HG03103 (cell line): ENCODE results near the gene APOBEC4.

Source experiments
- ATAC-seq: cut with Tn5 transposase; IDR thresholded peaks from one replicate; pipeline ENCODE4 v1.9.1; 2021; ENCODE audit warnings: low read depth; ENCODE audit not compliant: unreplicated experiment

The APOBEC4 gene

DNA sequence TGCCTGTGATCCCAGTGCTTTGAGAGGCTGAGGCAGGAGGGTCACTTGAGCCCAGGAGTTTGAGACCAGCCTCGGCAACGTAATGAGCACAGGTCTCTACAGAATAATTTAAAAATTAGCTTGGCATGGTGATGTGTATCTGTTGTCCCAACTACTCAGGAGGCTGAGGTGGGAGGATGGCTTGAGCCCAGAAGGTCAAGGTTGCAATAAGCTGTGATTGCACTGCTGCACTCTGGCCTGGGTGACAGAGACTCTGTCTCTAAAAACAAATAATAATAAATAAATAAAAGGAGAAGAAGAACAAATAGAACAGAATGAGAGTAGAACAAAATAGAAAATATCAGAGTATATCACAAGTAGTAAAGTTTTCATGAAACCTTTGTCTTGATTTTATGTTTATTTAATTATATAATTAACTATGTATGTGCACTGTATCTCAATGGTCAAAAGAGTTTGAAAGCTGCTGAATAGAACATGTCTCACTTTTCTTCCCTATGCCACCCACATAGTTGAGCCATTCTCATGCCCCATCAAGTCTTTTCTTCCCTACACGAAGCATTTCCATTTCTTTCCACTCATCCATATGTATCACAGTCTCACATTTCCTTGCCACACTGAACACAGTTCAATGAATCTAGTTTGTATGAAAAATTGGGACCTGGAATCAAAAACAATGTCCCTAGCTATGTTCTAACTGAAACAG is 22.9 kb upstream of the APOBEC4 start:
- ATAC-seq = no peak

- no peak for ATAC-seq
Observed at GRCh38 chr1:183675381-183675780, 22.3 kb upstream of the APOBEC4 start.

DNA sequence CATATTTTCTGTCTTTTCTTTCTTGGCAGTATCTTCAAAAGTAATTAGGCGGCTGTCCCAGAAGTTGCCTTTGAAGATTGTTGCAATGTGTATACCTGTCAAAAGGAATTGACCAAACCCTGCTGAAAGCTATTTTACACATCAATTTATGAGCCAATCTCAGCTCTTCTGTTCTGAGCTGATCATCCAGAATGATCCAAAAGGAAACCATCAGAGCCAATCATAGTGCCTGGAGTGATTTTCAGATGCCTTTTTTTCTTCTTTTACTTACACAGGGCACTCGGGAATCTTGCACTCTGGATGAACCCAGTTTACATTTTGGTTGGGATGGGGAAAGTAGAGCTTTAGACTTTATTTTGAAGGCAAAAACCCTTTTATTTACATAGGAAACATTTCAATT is 21.8 kb upstream of the APOBEC4 start:
- ATAC-seq = no peak

DNA sequence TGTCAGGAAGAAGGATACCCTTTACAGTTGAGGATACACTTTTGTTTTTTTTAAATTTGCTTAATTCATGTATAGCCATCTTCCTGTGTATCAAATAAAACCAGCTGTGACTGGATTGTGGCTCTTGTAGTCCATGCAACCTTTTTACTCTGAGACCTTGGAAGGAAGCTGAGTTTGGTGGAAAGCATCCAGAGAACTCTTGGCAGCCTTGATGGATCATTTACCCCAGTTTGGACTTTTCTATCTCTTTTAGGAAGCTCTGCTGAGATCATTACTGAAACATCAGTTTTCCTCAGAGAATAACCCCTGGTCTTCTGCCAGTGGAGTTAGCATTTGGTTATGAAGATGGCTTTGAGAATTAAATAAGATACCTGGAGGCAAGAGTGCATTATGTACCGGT is 21.2 kb upstream of the APOBEC4 start:
- ATAC-seq = no peak

- no peak for ATAC-seq
Observed at GRCh38 chr1:183673605-183674323, 20.6 kb upstream of the APOBEC4 start.

- ATAC-seq = no peak
Observed at GRCh38 chr1:183670169-183670568, 17.1 kb upstream of the APOBEC4 start.

DNA sequence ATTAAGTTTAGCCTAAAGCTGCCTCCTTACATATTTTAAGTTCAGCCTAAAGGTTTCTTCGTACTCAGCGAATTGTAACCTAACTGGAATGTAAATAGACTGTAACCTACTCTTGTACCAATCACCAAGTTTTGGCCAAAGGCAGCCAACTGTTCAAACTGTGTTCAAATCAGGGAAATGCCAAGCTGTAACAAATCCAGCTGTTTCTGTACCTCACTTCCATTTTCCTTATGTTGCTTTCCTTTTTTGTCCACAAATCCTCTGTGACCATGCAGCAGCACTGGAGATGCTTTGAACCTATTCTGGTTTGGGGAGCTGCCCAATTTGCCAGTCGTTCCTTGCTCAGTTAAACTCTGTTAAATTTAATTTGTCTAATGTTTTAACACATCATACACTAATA is 3.2 kb upstream of the APOBEC4 start:
- no peak for ATAC-seq

DNA sequence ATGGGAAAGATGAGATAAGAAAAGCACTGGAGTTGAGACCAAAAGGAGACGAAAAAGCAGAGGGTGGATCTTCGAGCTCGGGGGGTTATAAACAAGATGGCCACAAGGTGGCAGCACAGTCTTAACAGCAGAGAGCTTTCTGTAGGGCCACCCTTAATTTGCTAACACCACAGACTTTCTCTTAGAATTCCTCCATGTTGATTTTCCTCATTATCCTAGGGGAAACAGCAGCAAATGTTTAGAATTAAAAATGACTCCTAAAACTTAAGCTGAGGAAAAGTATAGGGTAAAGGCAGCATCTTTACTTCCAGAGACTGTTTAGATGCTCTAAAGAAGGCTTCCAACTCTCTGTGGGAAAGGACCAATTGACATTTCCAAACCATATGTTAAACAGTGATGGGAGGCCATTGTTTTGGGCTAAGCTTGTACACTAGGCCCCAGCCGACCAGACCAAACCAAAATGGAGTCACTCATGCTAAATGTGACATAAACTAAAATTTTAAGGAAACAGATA is 2.5 kb upstream of the APOBEC4 start:
- no peak for ATAC-seq

DNA sequence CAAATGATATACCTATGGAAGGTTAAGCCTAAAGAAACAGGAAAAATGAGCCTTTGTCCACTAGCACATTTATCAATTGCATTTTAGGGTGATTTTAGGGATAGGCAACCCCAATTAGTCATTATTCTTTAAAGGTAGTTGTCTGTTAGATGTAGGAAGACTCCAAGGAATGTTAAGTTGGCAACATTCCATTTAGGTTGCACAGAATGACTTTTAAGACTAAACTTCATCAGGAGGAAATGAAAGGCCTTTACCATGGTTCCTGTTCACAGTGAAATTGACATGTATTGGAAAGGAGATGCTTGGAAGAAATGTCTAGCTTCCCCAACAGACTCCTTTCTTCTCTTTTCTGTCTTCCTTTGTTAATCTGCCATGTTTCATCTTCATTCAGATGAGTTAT is 1.6 kb upstream of the APOBEC4 start:
- ATAC-seq = no peak

DNA sequence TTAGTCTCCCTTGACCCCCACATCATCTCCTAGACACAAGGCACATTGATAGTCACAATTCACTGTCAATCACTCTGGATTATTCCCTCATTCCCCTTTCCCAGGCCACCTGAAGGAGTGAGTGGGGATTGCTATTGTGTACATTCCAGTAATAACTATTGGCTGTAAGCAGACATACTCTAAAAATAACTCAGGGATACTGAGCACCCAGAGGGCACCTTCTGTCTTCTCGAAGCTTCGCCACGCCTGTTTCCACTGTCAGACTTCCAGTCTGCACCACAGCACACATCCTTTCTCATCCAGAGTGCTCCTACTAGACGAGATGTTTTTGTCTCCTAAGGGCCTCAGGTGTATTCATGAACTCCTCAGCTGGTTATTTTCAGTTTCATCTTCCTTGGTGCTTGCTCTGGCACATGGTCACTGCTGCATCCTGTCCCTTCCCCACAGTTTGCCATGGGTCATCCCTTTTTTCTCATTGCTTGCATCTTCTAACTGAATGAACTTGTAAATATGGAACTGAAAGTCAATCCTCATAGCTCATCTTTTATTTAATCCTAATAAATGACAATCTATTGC is 848 bp upstream of the APOBEC4 start:
- ATAC-seq = no peak

- no peak for ATAC-seq
Observed at GRCh38 chr1:183653462-183653794, 312 bp upstream of the APOBEC4 start.

DNA sequence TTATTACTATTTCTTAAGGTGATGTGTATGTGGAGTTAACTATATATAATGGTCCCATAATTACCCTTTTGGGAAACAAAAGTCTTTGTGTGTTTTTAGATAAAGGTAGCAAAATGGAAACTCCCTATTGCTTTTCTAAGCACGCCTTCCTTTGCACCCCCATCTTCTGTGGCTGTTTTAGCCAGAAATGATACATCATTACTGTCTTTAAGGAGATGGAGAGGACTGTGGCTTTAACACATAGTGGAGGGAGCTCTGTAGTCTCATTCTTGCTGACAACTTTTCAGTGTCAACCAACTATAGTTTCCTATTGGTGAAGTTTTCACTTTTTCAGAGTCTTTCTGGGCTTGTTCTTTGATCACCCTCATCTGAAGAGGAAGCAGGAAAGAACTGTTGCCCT is 1.0 kb downstream of the APOBEC4 start:
- ATAC-seq = no peak

GRCh38 chr1:183651612-183652011 is 1.5 kb downstream of the APOBEC4 start:
- ATAC-seq = no peak

DNA sequence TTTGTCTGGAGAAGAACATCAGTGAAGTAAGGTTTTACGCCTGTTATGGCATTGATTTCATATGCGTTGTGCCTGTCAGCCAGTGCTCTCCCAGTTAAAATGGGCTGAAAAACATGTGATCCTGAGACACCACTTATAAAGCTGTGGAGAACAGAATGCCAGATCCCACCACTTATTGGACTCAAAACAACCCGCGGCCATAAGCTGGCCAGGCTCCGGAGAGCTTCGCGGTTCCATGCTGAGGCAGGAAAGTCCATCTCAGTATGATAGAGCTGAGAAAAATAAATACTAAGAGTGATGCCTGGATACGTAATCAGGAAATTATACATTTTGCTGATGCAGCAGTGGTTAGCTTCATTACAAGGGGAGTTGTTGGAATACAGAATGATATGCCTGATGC is 5.1 kb downstream of the APOBEC4 start:
- no peak for ATAC-seq

- no peak for ATAC-seq
Observed at GRCh38 chr1:183646776-183647175, 6.3 kb downstream of the APOBEC4 start.

- no peak for ATAC-seq
Observed at GRCh38 chr1:183645531-183645930, 7.6 kb downstream of the APOBEC4 start.

DNA sequence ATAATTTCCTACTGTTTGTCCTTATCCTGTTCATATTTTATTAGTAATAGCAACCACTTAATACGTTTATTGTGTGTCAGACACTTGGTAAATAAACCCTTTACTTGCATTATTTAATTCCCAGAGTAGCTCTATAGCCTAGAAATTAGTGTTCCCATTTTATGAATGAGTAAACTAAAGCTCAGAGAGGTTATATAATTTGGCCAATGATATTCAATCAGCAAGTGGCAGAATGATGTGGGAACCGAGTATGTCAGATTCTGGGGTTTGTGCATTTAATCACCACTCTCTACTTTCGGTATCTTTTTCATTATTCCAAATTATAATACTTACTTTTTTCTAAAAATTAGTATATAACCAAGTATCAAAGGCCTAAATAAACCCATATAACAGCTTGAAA is 10.9 kb downstream of the APOBEC4 start:
- no peak for ATAC-seq

DNA sequence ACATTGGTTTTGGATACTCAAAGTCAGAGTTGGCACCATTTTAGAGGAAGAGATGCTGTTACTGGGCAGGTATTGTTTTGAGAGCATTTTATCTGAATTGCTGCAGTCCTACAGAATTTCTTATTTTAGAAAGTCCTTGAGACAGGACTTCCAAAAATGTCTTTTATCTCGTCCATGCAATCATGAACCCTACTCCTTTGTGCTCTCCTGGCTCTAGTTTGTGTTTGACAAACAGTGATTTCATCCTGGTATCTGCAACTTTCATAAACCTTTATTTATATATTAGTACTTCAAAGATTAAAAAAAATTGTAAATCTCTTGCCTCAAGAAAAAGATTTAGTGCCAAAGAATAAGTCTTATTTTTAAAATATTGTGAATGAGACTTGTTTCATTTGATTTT is 12.9 kb downstream of the APOBEC4 start:
- ATAC-seq = no peak

GRCh38 chr1:183638649-183639387 is 14.3 kb downstream of the APOBEC4 start:
- no peak for ATAC-seq

- ATAC-seq = no peak
Observed at GRCh38 chr1:183636783-183637182, 16.3 kb downstream of the APOBEC4 start.

DNA sequence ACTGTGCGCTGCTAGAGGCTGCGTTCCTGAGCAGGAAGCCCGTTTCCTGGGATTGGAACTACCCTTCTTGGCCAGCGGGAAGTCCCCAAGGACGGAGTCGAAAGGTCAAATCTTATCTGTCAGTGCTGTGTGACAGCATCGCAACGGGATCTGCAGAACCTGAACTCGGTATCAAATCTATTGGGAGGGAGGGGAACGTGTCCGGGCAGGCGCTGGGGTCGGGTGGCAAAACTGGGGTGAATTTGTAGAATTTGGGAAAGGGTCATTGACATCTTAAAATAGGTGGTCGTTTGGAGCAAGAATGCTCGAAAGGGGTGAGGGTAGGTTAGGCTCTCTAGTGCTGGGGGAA is 16.8 kb downstream of the APOBEC4 start:
- ATAC-seq = no peak
